ENCODE results near the gene NR2C2.

DNA sequence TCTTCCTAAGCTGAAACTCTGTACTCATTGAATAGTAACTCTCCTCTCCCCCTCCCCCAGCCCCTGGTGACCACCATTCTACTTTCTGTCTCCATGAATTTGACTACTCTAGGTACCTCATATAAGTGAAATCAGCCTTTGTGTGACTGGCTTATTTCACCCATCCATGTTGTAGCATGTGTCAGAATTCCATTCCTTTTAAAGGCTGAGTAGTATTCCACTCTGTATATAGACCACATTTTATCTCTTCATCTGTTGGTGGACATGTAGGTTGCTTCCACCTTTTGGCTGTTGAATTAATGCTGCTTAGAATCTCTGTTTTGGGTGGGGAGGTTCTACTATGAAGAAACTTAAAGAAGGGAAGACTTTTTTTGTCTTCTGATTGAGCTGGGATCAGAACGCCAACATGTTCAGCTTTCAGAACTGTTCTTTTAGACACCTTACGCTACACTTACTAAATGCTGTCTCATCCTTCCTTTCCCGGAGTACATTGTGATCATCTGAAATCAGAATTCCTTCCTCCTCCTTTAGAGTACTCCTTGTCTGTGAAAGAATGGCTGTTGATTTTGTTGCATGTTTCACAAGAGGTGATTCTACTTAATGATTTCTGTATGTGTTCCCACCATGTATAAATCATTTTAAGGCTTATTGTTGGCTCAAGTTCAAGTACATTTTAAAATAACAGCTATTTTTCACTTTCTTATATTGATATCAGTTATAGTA lies 67.4 kb downstream of the NR2C2 start:
- TF ChIP-seq CTCF (IDR thresholded peaks at IDR 0.05; ENCODE audit: borderline replicate concordance, extremely low read depth, low read length, poor library complexity, severe bottlenecking) (no peak), EZH2 (IDR thresholded peaks at IDR 0.05; ENCODE audit: borderline replicate concordance, low read depth, low read length, severe bottlenecking) (no peak)
